Measurements from ENCODE around the gene FBXW4.

FBXW4 gene

DNA sequence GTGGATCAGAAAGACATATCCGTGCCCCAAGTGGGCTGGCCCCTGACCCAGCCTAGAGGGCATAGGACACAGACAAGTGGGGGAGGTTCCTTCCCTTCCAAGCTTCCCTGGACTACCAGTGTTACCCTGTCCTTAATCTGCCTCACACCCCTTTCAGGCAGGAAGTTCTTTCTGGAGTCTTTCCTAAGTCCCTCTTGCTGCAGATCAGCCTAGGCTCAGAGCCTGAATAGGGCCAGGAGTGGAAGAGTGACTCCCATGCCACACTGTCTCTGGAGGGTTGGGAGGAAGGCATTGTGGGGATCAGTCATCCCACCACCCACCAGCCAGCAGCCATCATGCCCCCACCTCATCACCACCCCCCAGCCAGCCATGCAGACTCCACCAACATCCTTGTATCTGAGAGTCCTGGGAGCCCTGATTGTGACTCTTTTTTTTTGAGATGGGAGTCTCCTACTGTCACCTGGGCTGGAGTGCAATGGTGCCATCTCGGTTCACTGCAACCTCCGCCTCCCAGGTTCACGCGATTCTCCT lies 129.5 kb downstream of the FBXW4 start:
- no peak for DNase-seq

DNA sequence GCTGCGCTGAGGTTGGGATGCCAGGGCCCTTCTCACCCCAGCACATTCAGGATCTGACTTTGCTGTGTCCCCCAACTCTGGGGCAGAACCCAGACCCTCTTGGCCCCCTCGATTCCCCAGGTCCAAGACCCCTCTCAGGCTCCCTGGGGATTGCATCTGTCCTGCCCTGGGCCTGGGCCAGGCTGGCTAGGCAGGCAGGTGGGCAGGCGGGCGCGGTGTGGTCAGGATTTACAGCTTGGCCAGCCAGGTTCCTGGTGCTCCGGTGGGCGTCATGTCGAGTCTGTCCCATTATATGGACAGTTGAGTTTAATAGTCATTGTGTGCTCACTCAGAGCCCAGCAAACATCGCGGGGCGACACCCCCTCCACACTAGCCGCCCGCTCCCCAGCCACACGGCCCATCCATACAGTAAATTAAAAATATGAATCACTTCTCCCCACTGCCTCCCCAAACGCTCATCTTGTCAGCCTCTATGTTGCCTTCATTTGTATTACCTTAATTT lies 130.4 kb downstream of the FBXW4 start:
- DNase-seq, result no peak

DNA sequence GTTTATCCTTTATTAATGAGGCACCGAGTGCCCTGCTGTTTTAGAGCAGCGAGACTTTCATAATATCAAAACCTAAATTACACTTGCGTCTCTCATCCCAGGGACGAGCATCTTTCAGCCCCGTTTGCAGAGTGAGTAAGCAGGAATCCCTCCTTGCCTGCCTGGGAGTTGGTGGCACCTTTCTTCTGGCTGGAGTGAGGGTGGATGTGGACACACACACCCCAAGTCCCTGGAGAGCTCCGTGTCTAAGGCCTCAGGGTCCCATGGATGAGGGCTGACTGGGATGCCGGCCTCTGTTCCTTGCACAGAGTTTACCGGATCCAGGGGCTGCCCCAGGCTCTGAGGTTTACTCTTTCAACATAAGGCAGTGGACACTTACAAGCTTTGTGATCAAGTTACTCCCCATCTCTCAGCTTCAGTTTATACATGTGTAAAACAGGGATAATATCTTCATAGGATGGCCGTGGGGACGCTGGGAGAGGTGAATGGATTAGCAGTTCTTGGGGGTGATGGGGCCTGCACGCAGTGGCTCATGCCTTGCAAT lies 131.4 kb downstream of the FBXW4 start:
- no peak for DNase-seq

DNA sequence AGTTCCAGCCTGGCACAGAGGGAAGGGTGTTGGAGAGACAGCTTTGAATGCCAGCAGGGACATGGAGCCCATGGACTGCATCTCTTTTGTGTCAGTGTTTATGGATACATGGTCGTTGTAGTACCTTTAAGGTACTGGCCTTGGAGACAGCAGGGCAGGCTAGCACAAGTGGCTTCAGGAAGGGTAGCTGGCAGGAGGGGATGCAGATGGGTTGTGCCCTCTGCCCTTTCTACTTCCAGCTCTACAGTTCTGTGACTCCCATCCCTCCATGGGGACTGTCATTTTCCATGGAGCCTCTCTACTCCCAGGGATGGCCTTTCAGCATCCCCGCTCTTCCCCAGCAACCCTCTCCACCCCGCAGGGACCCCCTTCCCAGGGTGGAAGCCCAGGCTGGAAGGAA lies 132.0 kb downstream of the FBXW4 start:
- DNase-seq, result no peak

DNA sequence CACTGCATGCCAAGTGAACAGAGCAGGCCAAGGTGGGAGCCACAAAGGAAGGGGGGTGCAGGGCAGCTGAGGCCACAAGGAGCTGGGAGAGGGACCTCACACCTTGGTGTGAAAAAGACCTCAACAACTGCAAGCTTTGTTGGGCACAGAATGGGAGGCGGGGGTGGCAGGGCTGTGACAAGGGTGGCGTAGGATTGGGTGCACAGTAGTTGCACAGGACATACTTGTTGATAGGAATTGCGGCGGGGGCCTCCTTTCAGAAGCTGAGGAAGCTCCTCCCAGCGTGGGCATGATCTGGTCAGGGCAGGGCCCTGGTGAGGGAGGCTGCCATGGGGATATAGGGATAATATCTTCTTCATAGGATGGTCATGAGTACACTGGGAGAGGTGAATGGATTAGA lies 132.7 kb downstream of the FBXW4 start:
- no peak for DNase-seq

DNA sequence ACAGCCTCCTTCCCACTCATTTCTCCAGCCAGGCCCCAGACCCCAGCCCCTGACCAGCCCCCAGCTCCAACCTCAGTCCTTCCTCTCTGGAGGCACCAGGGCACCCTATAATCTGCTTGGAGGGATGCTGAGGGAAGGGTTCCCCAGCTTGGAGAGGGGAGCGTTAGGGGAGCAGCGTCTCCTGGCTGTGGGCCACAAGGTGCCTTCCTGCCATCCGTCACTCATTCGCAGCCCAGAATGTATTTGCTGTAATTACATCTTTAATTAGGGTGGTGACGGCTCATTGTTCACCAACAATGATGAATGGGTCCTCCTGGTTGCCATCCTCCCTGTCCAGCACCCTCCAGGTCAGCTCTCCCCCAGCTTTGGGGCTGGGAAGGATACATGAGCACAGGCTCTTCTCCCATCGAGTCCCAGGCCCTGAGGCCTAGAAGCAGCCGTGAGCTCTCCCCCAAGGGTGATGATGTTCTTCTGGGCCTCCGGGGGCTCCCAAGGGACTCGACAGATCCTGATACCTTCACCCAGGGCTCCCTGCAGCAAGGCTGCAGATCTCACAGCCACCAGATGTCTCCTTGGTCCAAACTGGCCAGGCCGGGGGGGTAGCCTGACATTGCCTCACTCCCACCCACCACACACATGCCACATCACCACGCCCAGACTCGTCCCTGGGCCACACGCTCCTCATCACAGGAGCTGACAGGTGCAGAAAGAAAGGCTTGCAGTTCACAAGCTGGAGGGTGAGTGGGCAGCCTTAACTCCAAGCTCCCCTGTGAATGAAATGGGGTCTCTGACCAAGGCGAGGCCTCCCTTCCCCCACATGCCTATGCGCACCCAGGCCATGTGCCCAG lies 133.7 kb downstream of the FBXW4 start:
- no peak for DNase-seq

All from stimulated activated CD4-positive, alpha-beta T cell treated with anti-CD3 and anti-CD28 coated beads, Interleukin-2, amount 100 ng/mL, for 48 hours (primary cell).